Large intestine (tissue), 3 donors: ENCODE results near the gene CNGA1. TPM values are rescaled to one million over a fixed set of nuclear protein-coding genes. Genes with fewer than 3 reads are reported as not detected.
A peak's percentile ranks its signal among the peaks of the same experiment; 100 is the strongest.
"Not testable (repeated sequence)": the region's sequence is repeated elsewhere in the genome, so short reads cannot be mapped to it uniquely, and the experiment has no call there.

Experiments used
- DNase-seq, 2 donors: peaks; one replicate each; pipeline versions ENCODE4 v3.0.0 to v3.0.0-alpha.2; 2013
- H3K27ac ChIP-seq: one replicate; pipeline ENCODE4 v1.5.1; 2013; ENCODE audit warnings: low read length
- H3K27me3 ChIP-seq: 2 replicates; pipeline ENCODE4 v1.6.1; 2013; ENCODE audit warnings: low read length; ENCODE audit not compliant: control insufficient read depth, insufficient read depth
- H3K36me3 ChIP-seq: 2 replicates; pipeline ENCODE4 v1.6.1; 2013; ENCODE audit warnings: low read length; ENCODE audit not compliant: control insufficient read depth, insufficient read depth
- H3K4me1 ChIP-seq: one replicate; pipeline ENCODE4 v1.6.1; 2013; ENCODE audit warnings: low read length; ENCODE audit not compliant: control insufficient read depth, insufficient read depth
- H3K4me3 ChIP-seq: one replicate; pipeline ENCODE4 v1.5.1; 2013; ENCODE audit warnings: low read length
- H3K9me3 ChIP-seq: one replicate; pipeline ENCODE4 v1.6.1; 2013; ENCODE audit warnings: mild to moderate bottlenecking, low read depth, low read length, moderate library complexity; ENCODE audit not compliant: control insufficient read depth
- WGBS: methylation state at CpG from one replicate; pipeline ENCODE4 v1.1.5; 2013; ENCODE audit warnings: low lambda C conversion rate; ENCODE audit not compliant: insufficient coverage; 5-methylcytosine and 5-hydroxymethylcytosine counted together
- polyA plus RNA-seq: library from polyadenylated mRNA; unstranded; fragments of 120-200 nt; gene quantifications from one replicate; pipeline ENCODE4 v1.2.1, GENCODE V29; 2013

Gene CNGA1
- polyA plus RNA-seq, 1 donor: 4.7 TPM

DNA sequence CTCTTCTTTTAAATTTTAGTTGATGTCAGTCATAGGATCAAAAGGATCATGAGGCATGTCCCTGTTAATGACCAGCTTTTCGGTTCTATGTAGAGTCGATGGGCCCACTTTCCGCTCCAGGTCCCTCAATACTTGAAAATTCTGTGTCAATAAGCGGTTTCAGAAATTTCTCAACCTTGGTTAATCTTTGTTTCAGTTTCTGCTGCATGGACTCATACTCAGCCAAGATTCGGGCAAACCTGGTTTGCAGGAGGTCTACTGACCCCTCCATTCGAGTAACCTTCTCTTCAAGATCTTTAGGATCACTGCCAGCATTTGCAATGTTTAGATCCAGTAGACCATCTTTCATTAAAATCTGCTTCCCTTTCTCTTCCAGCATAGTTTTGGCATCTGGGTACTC lies 80.1 kb downstream of the CNGA1 start:
- H3K4me3 ChIP-seq: no peak overlapping the region
- H3K9me3 ChIP-seq: no peaks in the 10 kb centered on the region
- H3K27ac ChIP-seq: no peak overlapping the region
- DNase-seq: no peak
- no peaks in the 10 kb centered on the region for H3K36me3 ChIP-seq
- WGBS: 100% methylated on average over 1 of the region's 6 CpGs
- H3K4me1 ChIP-seq: peaks cover under 1% of the 10 kb centered on the region
- no peaks in the 10 kb centered on the region for H3K27me3 ChIP-seq

DNA sequence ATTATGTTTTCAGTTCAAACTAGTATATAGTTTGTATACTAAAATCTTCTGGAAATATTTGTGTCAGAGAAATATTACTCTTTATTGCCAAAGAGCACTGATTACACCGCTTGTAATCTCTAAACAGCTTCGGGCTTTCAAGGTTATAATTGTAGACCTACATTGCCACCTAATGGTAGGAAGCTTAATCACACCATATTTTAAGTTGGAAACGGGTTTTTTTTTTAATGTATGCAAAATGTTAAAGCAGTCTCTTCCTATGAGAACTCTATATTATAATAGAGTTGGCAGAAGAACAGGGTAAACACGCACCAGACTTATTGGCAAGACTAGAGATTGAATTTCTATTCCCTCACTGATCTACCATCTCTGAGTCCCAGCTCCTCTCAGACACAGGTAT lies 82.6 kb downstream of the CNGA1 start:
- Histone ChIP-seq H3K27ac (no peak overlapping the region), H3K9me3 (no peaks in the 10 kb centered on the region), H3K4me3 (no peak overlapping the region), H3K27me3 (no peaks in the 10 kb centered on the region), H3K4me1 (peaks cover 5% of the 10 kb centered on the region), H3K36me3 (no peaks in the 10 kb centered on the region)
- peak; percentile 16 to 34 for DNase-seq
- no CpG with 5 or more reads among the region's 4 CpGs for WGBS

DNA sequence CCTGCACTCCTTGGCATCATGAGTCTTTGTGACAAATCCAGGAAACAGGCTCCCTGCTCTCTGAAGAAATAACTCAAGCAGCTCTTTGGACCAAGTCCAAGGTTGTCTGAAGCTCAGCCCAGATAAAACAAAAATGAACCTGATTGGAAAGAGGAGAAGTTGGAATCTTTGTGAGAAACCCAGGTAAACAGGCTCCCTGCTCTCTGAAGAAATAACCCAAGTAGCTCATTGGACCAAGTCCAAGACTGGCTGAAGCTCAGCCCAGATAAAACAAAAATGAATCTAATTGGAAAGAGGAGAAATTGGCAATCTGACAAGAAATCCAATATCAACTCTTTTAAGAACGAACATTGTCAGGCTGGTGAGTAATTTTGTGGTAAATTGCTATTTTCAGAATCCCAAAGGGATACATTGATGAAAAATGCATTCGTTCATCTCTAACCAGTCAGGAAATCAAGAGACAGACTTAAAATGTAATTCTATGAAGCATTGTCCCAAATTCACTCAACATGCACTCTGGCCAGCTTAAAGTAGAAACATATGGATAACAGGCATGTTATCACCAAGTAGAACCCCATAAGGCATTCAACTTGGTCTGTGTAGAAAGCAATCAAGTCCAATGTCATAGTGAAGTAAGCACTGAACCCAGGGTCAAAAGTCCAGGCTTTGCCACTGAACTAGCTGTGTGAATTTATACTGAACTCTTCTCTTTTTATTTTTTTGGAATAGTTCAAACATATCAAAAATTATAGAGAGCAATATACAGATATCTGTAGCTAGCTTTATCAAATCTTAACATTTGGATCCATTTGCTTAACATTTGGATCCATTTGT lies 85.3 kb downstream of the CNGA1 start:
- H3K36me3 ChIP-seq: no peaks in the 10 kb centered on the region
- WGBS: no CpG with 5 or more reads among the region's 2 CpGs
- no peaks in the 10 kb centered on the region for H3K27me3 ChIP-seq
- no peak overlapping the region for H3K4me3 ChIP-seq
- H3K4me1 ChIP-seq: peaks cover 5% of the 10 kb centered on the region
- DNase-seq: peak; percentile 61 to 81
- H3K27ac ChIP-seq: peak overlapping the region; percentile 2
- no peaks in the 10 kb centered on the region for H3K9me3 ChIP-seq

DNA sequence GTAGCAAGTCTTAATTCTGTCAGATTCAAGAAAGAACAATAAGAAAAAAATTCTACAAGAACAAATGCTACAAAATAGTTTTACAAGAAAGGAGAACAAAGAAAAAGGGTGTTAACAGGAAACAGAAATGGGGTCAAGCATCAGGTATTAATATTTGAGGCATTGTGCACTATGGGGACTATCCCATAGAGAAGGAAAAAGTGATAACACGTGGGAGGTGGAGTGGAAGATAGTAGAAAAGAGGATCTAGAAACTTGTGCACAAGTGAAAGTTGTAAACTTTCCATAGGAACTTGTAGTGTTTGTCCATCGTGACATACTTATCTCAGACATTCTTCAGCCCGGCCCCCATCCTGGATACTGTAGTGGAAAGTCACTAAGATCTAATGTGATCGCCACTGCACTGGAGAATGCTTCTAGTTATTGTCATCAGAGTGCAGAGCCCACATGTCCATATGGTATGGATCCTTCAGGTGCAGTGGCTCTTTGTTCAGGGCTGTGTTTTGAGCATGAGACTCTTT lies 86.7 kb downstream of the CNGA1 start:
- H3K27me3 ChIP-seq: no peaks in the 10 kb centered on the region
- no peak for DNase-seq
- H3K9me3 ChIP-seq: no peaks in the 10 kb centered on the region
- no peaks in the 10 kb centered on the region for H3K36me3 ChIP-seq
- no peak overlapping the region for H3K27ac ChIP-seq
- peaks cover 5% of the 10 kb centered on the region for H3K4me1 ChIP-seq
- no peak overlapping the region for H3K4me3 ChIP-seq
- 63% methylated on average over 2 of the region's 4 CpGs for WGBS

DNA sequence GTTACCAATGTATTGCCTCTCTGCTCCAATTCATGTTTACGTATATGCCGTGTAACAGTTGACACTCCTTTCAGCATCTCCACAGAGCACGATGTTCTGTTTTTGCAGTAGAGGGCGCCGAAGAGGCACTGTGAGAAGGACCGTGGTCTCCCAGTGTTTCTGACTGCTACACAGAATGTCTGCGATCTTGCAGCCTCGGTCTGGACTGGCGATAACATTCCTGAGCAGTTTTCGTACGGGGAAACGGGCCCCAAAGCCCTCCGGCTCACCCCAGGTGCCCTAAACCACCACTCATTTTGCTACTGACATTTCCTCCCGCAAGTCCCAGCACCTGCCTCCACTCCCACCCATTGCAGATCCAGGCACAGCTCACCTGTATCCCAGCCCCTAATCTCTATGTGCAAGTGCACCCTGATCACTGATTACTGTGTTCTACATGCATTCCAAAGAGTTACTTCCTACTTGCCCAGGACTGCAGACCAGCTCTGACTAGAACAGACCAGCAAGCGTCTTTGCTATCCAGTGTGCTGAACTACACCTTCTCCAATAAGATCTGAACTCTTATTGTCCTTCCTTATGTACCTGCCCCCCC lies 89.7 kb downstream of the CNGA1 start:
- Histone ChIP-seq H3K4me3 (peak overlapping the region; percentile 32), H3K27me3 (no peaks in the 10 kb centered on the region), H3K4me1 (peaks cover 5% of the 10 kb centered on the region), H3K27ac (peak overlapping the region; percentile 24), H3K36me3 (no peaks in the 10 kb centered on the region), H3K9me3 (no peaks in the 10 kb centered on the region)
- WGBS: 20% methylated on average over 1 of the region's 15 CpGs
- DNase-seq: peak; percentile 61 to 83

DNA sequence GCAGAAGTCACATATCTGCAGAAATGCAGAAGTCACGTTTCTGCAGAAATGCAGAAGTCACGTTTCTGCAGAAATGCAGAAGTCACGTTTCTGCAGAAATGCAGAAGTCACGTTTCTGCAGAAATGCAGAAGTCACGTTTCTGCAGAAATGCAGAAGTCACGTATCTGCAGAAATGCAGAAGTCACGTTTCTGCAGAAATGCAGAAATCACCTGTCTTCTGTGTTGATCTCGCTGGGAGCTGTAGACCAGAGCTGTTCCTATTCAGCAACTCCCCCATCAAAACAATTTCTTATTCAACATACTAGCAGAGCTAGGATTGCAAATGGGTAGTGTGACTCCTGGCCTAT lies 93.2 kb downstream of the CNGA1 start:
- H3K9me3 ChIP-seq, H3K4me3 ChIP-seq, H3K27me3 ChIP-seq, H3K4me1 ChIP-seq, H3K27ac ChIP-seq, DNase-seq, H3K36me3 ChIP-seq: not testable (repeated sequence)
- no CpG with 5 or more reads among the region's 8 CpGs for WGBS

DNA sequence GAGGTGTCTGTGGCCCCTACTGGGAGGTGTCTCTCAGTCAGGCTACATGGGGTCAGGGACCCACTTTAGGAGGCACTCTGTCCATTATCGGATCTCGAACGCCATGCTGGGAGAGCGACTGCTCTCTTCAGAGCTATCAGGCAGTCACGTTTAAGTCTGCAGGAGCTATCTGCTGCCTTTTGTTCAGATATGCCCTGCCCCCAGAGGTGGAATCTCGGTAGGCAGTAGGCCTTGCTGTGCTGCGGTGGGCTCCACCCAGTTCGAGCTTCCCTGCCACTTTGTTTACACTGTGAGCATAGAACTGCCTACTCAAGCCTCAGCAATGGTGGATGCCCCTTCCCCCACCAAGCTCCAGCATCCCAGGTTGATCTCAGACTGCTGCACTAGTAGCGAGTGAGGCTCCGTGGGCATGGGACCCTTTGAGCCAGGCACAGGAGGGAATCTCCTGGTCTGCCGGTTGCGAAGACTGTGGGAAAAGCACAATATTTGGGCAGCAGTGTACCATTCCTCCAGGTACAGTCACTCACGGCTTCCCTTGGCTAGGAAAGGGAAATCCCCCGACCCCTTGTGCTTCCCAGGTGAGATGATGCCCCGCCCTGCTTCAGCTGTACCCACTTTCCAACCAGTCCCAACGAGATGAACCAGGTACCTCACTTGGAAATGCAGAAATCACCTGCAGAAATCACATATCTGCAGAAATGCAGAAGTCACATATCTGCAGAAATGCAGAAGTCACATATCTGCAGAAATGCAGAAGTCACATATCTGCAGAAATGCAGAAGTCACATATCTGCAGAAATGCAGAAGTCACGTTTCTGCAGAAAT lies 93.8 kb downstream of the CNGA1 start:
- no CpG with 5 or more reads among the region's 17 CpGs for WGBS

DNA sequence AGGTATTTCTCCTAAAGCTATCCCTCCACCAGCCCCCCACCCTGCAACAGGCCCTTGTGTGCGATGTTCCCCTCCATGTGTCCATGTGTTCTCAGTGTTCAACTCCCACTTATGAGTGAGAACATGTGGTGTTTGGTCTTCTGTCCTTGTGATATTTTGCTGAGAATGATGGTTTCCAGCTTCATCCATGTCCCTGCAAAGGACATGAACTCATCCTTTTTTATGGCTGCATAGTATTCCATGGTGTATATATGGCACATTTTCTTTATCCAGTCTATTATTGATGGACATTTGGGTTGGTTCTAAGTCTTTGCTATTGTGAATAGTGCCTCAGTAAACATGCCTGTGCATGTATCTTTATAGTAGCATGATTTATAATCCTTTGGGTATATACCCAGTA lies 99.3 kb downstream of the CNGA1 start:
- not testable (repeated sequence) for H3K27ac ChIP-seq, H3K4me1 ChIP-seq, H3K9me3 ChIP-seq, DNase-seq, H3K36me3 ChIP-seq, H3K27me3 ChIP-seq, H3K4me3 ChIP-seq
- no CpG with 5 or more reads among the region's 1 CpG for WGBS

More for the DNA sequence above, 93.8 kb downstream of the CNGA1 start:
- not testable (repeated sequence) for H3K27ac ChIP-seq, H3K36me3 ChIP-seq, H3K27me3 ChIP-seq, DNase-seq, H3K4me1 ChIP-seq, H3K4me3 ChIP-seq, H3K9me3 ChIP-seq

DNA sequence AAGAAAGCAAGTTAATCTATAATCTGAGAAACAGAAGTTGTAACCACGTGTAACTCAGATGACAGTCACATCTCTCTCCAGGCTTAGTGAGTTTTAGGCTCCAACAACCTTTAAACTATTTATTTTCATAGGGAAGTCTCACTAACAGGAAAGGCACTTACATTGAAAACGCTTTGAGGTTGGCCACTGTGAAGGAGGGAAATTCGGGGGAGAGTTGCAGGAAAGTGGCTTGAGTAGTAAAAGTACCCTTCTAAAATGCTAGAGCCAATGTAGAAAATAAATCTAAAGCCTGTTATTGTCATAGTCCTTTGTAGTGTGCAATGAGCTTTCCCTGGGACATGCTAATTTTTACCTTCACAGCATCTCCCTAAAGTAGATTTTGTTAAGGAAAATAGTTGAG lies 101.1 kb downstream of the CNGA1 start:
- DNase-seq: no peak
- Histone ChIP-seq H3K4me1 (peaks cover 9% of the 10 kb centered on the region), H3K27ac (no peak overlapping the region), H3K27me3 (no peaks in the 10 kb centered on the region), H3K4me3 (no peak overlapping the region), H3K36me3 (peaks cover under 1% of the 10 kb centered on the region), H3K9me3 (no peaks in the 10 kb centered on the region)
- 0% methylated on average over 1 of the region's 3 CpGs for WGBS

DNA sequence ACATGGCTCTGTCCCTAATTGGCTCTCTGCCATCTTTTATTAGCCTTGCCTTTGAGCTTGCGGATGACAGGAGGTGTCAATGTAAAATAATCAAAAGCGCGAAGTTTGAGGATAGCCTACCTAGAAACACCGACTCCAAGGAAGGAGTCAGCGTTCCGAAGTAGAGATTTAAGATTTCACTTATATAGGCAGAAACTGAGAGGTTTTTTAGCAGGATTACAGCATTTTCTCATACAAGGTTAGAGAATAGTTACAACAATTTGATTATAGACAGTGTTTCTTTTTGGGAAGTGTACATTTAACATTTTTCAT lies 101.6 kb downstream of the CNGA1 start:
- 0% methylated on average over 1 of the region's 6 CpGs for WGBS
- H3K27me3 ChIP-seq: no peaks in the 10 kb centered on the region
- no peak for DNase-seq
- H3K4me1 ChIP-seq: peaks cover 9% of the 10 kb centered on the region
- peak overlapping the region; percentile 90 for H3K4me3 ChIP-seq
- H3K36me3 ChIP-seq: peaks cover 6% of the 10 kb centered on the region
- H3K27ac ChIP-seq: no peak overlapping the region
- H3K9me3 ChIP-seq: no peaks in the 10 kb centered on the region
